Measurements from ENCODE around the gene HOXC11.

- no peak for TF ChIP-seq POU6F1 (CRISPR knock-in tag; IDR thresholded peaks at IDR 0.05; ENCODE audit: borderline replicate concordance, low read depth)
- TF ChIP-seq RARB (CRISPR knock-in tag; IDR thresholded peaks at IDR 0.05), result no peak
- TF ChIP-seq CSDC2 (CRISPR knock-in tag; IDR thresholded peaks at IDR 0.05), result no peak
- no peak for TF ChIP-seq GLIS3 (CRISPR knock-in tag; IDR thresholded peaks at IDR 0.05)
- TF ChIP-seq ARNTL (CRISPR knock-in tag; IDR thresholded peaks at IDR 0.05; ENCODE audit: borderline replicate concordance, low read depth), result no peak
Measured at GRCh38 chr12:54015018-54015931, 42.3 kb downstream of the HOXC11 start.
